K562 (cell line): ENCODE results near the gene AICDA. TPM values are rescaled to one million over a fixed set of nuclear protein-coding genes. Genes with fewer than 3 reads are reported as not detected.

Experiments used
- ATAC-seq: fragments of 200-7000 bp; cut with Tn5 transposase; 3 replicates; pipeline ENCODE4 v1.9.1; 2020; ENCODE audit warnings: moderate library complexity
- BruUV-seq: library from RNA; stranded (reverse); fragments of 400-500 nt; replicated peaks from 2 replicates; lab custom pipeline; 2021; lab: Mats Ljungman, UMichigan
- CTCF ChIA-PET: fragments of 300-600 bp; formaldehyde crosslinking; extraction: SDS; loops from one replicate; lab custom pipeline; 2021; ENCODE audit warnings: low intra/inter-chr PET ratio; lab: Yijun Ruan, JAX
- POLR2A ChIA-PET: fragments of 300-600, 350-650 bp; sonication (Branson Sonifier 250); formaldehyde crosslinking; extraction: SDS; loops from one replicate; lab custom pipeline; 2021; ENCODE audit warnings: antibody characterized with exemption, inconsistent platforms; lab: Yijun Ruan, JAX
- DNase-seq, 4 experiments: peaks; one replicate each; pipeline versions ENCODE4 v3.0.0 to v3.0.0-alpha.2; 2011 to 2018; ENCODE audit warnings: low spot score in 3 of 4, mixed read lengths in 3 of 4; ENCODE audit errors: extremely low read depth in 1 of 4
- FAIRE-seq: peaks from 2 replicates; lab custom pipeline; 2011; peaks lifted over from hg19 to GRCh38; lab: Jason Lieb, UNC
- H2AFZ ChIP-seq: 2 replicates; pipeline ENCODE4 v1.6.0; 2011; ENCODE audit warnings: low read depth, low read length, control low read depth, inconsistent platforms
- H3K27ac ChIP-seq: fragments of 200-600 bp; 3 replicates; pipeline ENCODE4 v1.8.0; 2011; ENCODE audit warnings: low read depth, mild to moderate bottlenecking, control low read depth, inconsistent platforms, low read length, moderate library complexity, mixed read lengths; ENCODE audit errors: extremely low read depth
- H3K27me3 ChIP-seq, 2 experiments: fragments of 300-600 bp in 1 of 2; 2 replicates in 1 of 2; 3 replicates in 1 of 2; pipeline versions ENCODE4 v1.6.0 to v1.8.0; 2011; ENCODE audit warnings: inconsistent platforms in 2 of 2, low read length in 2 of 2, mild to moderate bottlenecking in 1 of 2, mixed read lengths in 1 of 2, moderate library complexity in 1 of 2; ENCODE audit not compliant: control insufficient read depth in 2 of 2, insufficient read depth in 2 of 2
- H3K36me3 ChIP-seq: fragments of 300-600 bp; 3 replicates; pipeline ENCODE4 v1.8.0; 2011; ENCODE audit warnings: mild to moderate bottlenecking, low read length, inconsistent platforms; ENCODE audit not compliant: control insufficient read depth, insufficient read depth
- H3K4me1 ChIP-seq, 2 experiments: fragments of 200-600 bp in 1 of 2; replicated peaks in 1 of 2; 2 replicates in 1 of 2; 3 replicates in 1 of 2; pipeline versions ENCODE4 v1.5.1 to v1.8.0; 2011; ENCODE audit warnings: inconsistent platforms in 2 of 2, low read length in 2 of 2, mild to moderate bottlenecking in 1 of 2, mixed read lengths in 1 of 2, moderate library complexity in 1 of 2; ENCODE audit not compliant: control insufficient read depth in 2 of 2, insufficient read depth in 2 of 2
- H3K4me2 ChIP-seq: 2 replicates; pipeline ENCODE4 v1.6.1; 2011; ENCODE audit warnings: low read length, control low read depth, inconsistent platforms, mixed read lengths; ENCODE audit not compliant: insufficient read depth
- H3K4me3 ChIP-seq: fragments of 200-600 bp; sonication (generic), shearing (Covaris generic); 2 replicates; pipeline ENCODE4 v1.5.1; 2016; ENCODE audit warnings: control low read depth, inconsistent platforms
- H3K79me2 ChIP-seq: fragments of 200-600 bp; 3 replicates; pipeline ENCODE4 v1.8.0; 2011; ENCODE audit warnings: low read length, inconsistent platforms; ENCODE audit not compliant: control insufficient read depth, insufficient read depth
- H3K9ac ChIP-seq, 2 experiments: 2 replicates each; pipeline versions ENCODE4 v1.6.0 to v1.6.1; 2011; ENCODE audit warnings: low read depth in 2 of 2, low read length in 2 of 2, control low read depth in 1 of 2, inconsistent platforms in 1 of 2, mild to moderate bottlenecking in 1 of 2, mixed read lengths in 1 of 2; ENCODE audit not compliant: insufficient read depth in 1 of 2
- H3K9me1 ChIP-seq: one replicate; pipeline ENCODE4 v1.6.0; 2011; ENCODE audit warnings: inconsistent platforms, mild to moderate bottlenecking, low read length, moderate library complexity; ENCODE audit not compliant: control insufficient read depth, insufficient read depth
- H3K9me3 ChIP-seq: replicated peaks from 2 replicates; pipeline ENCODE4 v1.5.1; 2011; ENCODE audit warnings: low read depth, low read length, inconsistent platforms; ENCODE audit not compliant: control insufficient read depth, insufficient read depth
- H4K20me1 ChIP-seq: replicated peaks from 2 replicates; pipeline ENCODE4 v1.6.1; 2011; ENCODE audit warnings: low read length, inconsistent platforms, mixed read lengths; ENCODE audit not compliant: control insufficient read depth, insufficient read depth
- CEBPB ChIP-seq: fragments of 450-650 bp; IDR thresholded peaks from 2 replicates; pipeline ENCODE4 v1.6.1; 2016; ENCODE audit warnings: missing genetic modification characterization, missing compliant biosample characterization
- HMG20B ChIP-seq: fragments of 250-450 bp; sonication (Bioruptor Pico); IDR thresholded peaks from 2 replicates; pipeline ENCODE4 v1.5.0; 2021; ENCODE audit warnings: mild to moderate bottlenecking
- SMARCB1 ChIP-seq: IDR thresholded peaks from 2 replicates; pipeline ENCODE4 v1.6.1; 2011; ENCODE audit warnings: improper control_type of control experiment, low read depth; ENCODE audit not compliant: insufficient read length
- ZNF3 ChIP-seq: fragments of 250-450 bp; sonication (Bioruptor Pico); IDR thresholded peaks from 2 replicates; pipeline ENCODE4 v1.5.0; 2021; ENCODE audit warnings: mild to moderate bottlenecking, moderate library complexity
- ZNF507 ChIP-seq: conservative IDR thresholded peaks from 2 replicates; pipeline ENCODE4 v1.6.1; 2017; ENCODE audit warnings: missing genetic modification characterization, missing compliant biosample characterization
- WGBS: fragments of 100-300 bp; shearing (Covaris generic); methylation state at CpG from one replicate; pipeline ENCODE4 v1.1.6; 2016; ENCODE audit warnings: low coverage, mixed read lengths; ENCODE audit not compliant: insufficient coverage; ENCODE audit errors: missing lambda C conversion rate; 5-methylcytosine and 5-hydroxymethylcytosine counted together
- in situ Hi-C: fragments of 300-500 bp; cut with MboI; formaldehyde crosslinking; loops from 4 replicates; pipeline ENCODE4 v1.15.0; 2018; ENCODE audit warnings: inconsistent platforms, mixed read lengths
- intact Hi-C: fragments of 100-400 bp; cut with micrococcal nuclease; formaldehyde crosslinking; loops from 2 replicates; pipeline ENCODE4 v1.14.2; 2022
- polyA plus RNA-seq, 8 experiments: library from polyadenylated mRNA; depleted of rRNA in 4 of 8; stranded (reverse) in 5 of 8; unstranded in 3 of 8; fragments of >200 nt; fragmentation: Nextera tagmentation in 2 of 8; fragmentation: Illumina TruSeq in 1 of 8; extraction: Ambion mirVana in 2 of 8; extraction: Trizol in 1 of 8; gene quantifications; 2 replicates each; pipeline versions ENCODE4 v1.2.1 to v1.2.3, GENCODE V29; 2011 to 2014; ENCODE audit warnings: inconsistent platforms in 1 of 8, missing spikeins in 1 of 8
- total RNA-seq, 7 experiments: library from RNA; depleted of rRNA in 6 of 7; stranded (reverse); fragments of >200 nt in 6 of 7; fragmentation: Illumina TruSeq in 2 of 7; extraction: Trizol in 2 of 7; gene quantifications; 2 replicates each; pipeline versions ENCODE4 v1.2.1 to v1.2.3, GENCODE V29; 2011 to 2021; ENCODE audit warnings: low replicate concordance in 1 of 7
- TF ChIP-seq, protein P1 (sequence below): IDR thresholded peaks from 2 replicates; pipeline ENCODE4 v1.6.1; 2011; ENCODE audit not compliant: insufficient read length; ENCODE audit errors: extremely low read depth
- TF ChIP-seq, protein P2 (sequence below), 2 experiments: fragments of 450-650 bp in 1 of 2; sonication (generic) in 1 of 2; formaldehyde crosslinking in 1 of 2; IDR thresholded peaks in 1 of 2; conservative IDR thresholded peaks in 1 of 2; 2 replicates each; pipeline versions ENCODE4 v1.6.1 to v1.8.1; 2016 to 2023; ENCODE audit warnings: mild to moderate bottlenecking in 2 of 2, moderate library complexity in 2 of 2, inconsistent platforms in 1 of 2, missing genetic modification reagents in 1 of 2

Gene AICDA
- total and polyA plus RNA-seq, 9 of the 15 experiments (the other 6 are each of a cell fraction or from before 2014, with no cell fraction given): not detected

DNA sequence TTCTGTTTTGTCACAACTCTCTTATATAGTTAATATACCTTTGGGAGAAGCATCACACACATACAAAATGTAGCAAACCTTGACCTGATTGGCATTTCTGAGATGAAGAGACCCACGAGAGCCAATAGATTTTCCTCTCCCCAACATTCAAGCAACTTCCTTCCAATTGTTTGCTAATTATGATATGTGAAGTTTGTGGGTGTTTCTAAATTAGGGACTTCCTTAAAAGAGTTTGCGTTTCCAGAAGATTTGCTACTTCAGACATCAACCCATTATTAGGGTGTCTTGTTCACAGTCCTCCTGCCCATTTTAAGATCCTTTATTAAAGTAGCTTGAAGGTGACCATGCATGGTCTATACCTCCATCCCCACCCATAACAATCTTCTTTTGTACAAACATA, 9.4 kb downstream of the AICDA start:
- 0% methylated on average over 2 of the region's 2 CpGs for WGBS
- TF ChIP-seq CEBPB: no peak
- no peak for TF ChIP-seq ZNF3
- TF ChIP-seq, protein P1, sequence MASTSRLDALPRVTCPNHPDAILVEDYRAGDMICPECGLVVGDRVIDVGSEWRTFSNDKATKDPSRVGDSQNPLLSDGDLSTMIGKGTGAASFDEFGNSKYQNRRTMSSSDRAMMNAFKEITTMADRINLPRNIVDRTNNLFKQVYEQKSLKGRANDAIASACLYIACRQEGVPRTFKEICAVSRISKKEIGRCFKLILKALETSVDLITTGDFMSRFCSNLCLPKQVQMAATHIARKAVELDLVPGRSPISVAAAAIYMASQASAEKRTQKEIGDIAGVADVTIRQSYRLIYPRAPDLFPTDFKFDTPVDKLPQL: no peak
- TF ChIP-seq HMG20B: no peak
- no peak for TF ChIP-seq SMARCB1
- TF ChIP-seq, protein P2, sequence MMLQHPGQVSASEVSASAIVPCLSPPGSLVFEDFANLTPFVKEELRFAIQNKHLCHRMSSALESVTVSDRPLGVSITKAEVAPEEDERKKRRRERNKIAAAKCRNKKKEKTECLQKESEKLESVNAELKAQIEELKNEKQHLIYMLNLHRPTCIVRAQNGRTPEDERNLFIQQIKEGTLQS (IDR thresholded peaks at IDR 0.05): no peak
- TF ChIP-seq, protein P2 (CRISPR knock-in tag; conservative IDR thresholded peaks at IDR 0.05): no peak
- TF ChIP-seq ZNF507 (tag): no peak
- in situ Hi-C loops (no loop called here), intact Hi-C loops (no loop called here)
- CTCF ChIA-PET: no interaction called here
- Histone ChIP-seq H3K27me3 (peaks cover 9% of the 10 kb centered on the region in 2 experiments), H3K9me3 (no peaks in the 10 kb centered on the region), H3K4me1 (peaks cover 0 to 4% of the 10 kb centered on the region in 2 experiments; a peak in 2 of 5 replicates), H3K4me2 (no peak overlapping the region), H2AFZ (no peak overlapping the region), H3K36me3 (no peaks in the 10 kb centered on the region), H3K9me1 (no peaks in the 10 kb centered on the region), H3K27ac (no peak overlapping the region), H3K79me2 (no peaks in the 10 kb centered on the region), H4K20me1 (no peaks in the 10 kb centered on the region), H3K4me3 (no peak overlapping the region), H3K9ac (no peak overlapping the region)
- DNase-seq: no peak
- FAIRE-seq: no peak
- no TSS peak for BruUV-seq
- no peak for ATAC-seq
- POLR2A ChIA-PET: no interaction called here
